Coronary artery (tissue), 2 donors: Measurements from ENCODE around the gene CLDN5.

Source experiments
- DNase-seq: peaks from one replicate; pipeline ENCODE4 v3.0.0-alpha.2; 2017; ENCODE audit warnings: low spot score
- H3K27ac ChIP-seq, 2 donors: fragments of 200-600 bp; sonication (generic); one replicate each; pipeline ENCODE4 v1.5.1; 2016 to 2019
- H3K4me3 ChIP-seq: fragments of 200-600 bp; sonication (generic); 2 replicates; pipeline ENCODE4 v1.5.1; 2016; ENCODE audit warnings: mild to moderate bottlenecking, moderate library complexity
- TF ChIP-seq, protein P1 (sequence below): fragments of 200-600 bp; sonication (generic); IDR thresholded peaks from one replicate; pipeline ENCODE4 v1.5.1; 2019; ENCODE audit warnings: antibody characterized with exemption

The CLDN5 gene

GRCh38 chr22:19517171-19517500, 7.1 kb downstream of the CLDN5 start:
- H3K27ac ChIP-seq = no peak overlapping the region
- no peak overlapping the region for H3K4me3 ChIP-seq
- TF ChIP-seq, protein P1, sequence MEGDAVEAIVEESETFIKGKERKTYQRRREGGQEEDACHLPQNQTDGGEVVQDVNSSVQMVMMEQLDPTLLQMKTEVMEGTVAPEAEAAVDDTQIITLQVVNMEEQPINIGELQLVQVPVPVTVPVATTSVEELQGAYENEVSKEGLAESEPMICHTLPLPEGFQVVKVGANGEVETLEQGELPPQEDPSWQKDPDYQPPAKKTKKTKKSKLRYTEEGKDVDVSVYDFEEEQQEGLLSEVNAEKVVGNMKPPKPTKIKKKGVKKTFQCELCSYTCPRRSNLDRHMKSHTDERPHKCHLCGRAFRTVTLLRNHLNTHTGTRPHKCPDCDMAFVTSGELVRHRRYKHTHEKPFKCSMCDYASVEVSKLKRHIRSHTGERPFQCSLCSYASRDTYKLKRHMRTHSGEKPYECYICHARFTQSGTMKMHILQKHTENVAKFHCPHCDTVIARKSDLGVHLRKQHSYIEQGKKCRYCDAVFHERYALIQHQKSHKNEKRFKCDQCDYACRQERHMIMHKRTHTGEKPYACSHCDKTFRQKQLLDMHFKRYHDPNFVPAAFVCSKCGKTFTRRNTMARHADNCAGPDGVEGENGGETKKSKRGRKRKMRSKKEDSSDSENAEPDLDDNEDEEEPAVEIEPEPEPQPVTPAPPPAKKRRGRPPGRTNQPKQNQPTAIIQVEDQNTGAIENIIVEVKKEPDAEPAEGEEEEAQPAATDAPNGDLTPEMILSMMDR = no peak
- no peak for DNase-seq

- no peak for DNase-seq
- TF ChIP-seq, protein P1 = no peak
- no peak overlapping the region for H3K27ac ChIP-seq
- H3K4me3 ChIP-seq = no peak overlapping the region
Measured at GRCh38 chr22:19516378-19517170, 7.6 kb downstream of the CLDN5 start.

GRCh38 chr22:19515654-19516377, 8.4 kb downstream of the CLDN5 start:
- no peak for DNase-seq
- TF ChIP-seq, protein P1 = no peak
- H3K27ac ChIP-seq = no peak overlapping the region

DNA sequence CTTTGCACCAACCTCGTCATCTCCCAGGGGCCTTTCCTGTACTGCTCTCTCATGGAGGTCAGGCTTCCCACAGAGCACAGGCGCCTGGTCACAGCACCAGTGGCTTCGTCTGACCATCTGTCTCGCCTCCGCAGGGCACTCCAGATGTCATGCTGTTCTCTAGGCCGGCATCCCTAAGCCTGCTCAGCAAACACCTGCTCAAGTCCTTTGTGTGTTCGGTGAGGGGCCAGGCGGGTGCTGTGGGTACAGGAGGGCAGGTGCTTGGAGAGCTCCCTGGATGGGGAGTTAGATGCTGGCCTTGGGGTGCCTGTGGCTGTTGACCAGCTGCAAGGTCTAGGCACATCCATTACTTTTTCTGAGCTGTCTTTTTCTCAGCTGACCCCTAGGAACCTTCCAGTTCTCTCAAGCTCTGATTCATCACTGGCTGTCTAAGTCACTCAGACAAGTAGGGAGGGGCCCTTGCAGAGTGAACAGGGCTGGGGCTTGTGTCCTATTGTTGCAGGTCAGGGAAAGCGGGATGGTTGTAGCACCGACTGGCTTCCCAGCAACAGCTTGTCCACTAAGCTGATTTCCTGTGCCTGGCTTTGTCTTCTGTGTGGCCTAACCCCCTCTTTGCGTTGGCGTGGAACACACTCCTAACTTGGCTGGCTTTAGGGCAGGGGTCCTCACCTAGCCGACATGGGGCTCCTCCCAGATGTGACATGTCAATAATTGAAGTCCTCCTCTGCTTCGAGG, 9.2 kb downstream of the CLDN5 start:
- no peak overlapping the region for H3K4me3 ChIP-seq
- TF ChIP-seq, protein P1 = no peak
- no peak overlapping the region for H3K27ac ChIP-seq
- DNase-seq = no peak

More at GRCh38 chr22:19515654-19516377, 8.4 kb downstream of the CLDN5 start:
- H3K4me3 ChIP-seq = no peak overlapping the region

DNA sequence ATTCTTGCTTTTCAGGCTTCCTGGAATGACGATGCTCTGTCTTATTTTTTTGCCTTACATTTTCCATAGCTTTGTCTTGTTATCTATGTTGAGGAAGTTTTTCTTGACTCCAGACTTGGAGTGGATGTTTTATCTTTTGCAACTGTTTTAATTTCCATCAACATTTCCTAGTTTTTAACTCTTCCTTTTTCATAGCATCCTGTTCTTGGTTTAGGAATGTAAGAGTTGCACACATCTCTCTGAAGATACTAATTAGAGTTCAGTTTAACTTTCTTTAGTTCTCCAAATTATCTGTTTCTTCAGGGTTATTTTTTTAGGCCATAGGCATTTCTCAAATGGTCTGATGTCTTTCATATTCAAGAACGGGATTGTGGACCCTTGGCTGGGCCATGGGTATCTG, 10.4 kb downstream of the CLDN5 start:
- DNase-seq = no peak
- TF ChIP-seq, protein P1 = no peak

GRCh38 chr22:19510919-19511341, 13.3 kb downstream of the CLDN5 start:
- no peak for DNase-seq
- TF ChIP-seq, protein P1 = no peak
- Histone ChIP-seq H3K4me3 (no peak overlapping the region), H3K27ac (no peak overlapping the region)

More for the DNA sequence above, 10.4 kb downstream of the CLDN5 start:
- H3K27ac ChIP-seq = no peak overlapping the region
- no peak overlapping the region for H3K4me3 ChIP-seq
